ENCODE measurements around the gene OTOR.

DNA sequence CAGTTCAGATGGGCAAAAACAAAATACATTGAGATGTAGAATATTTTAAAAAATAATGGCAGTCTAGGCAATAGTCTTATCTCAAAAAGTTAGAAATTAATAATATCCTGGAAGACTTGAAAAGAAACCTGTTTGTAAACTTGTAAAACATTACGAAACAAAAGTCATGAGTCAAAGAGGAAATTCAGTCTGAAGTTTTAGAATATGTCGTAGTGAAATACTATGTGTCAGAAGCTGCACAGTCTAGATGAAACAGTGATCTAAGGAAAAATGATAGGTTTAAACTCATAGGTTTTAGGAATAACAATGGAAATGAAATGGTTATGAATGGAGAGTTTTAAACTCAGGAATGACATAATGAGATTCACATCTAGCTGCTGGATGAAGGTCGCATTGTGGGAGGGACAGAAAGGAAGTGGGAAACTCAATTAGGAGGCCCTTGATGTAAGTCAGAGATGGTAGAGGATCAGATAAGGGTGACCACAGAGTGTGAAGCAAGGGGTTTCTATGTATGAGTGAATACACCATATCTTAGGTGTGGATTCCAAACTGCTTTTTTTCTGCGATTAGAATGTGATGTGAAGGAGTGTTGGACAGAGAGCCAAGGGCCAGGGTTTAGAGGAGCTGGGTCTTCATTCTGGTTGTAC lies 15.5 kb upstream of the OTOR start:
- TF ChIP-seq, protein P1, sequence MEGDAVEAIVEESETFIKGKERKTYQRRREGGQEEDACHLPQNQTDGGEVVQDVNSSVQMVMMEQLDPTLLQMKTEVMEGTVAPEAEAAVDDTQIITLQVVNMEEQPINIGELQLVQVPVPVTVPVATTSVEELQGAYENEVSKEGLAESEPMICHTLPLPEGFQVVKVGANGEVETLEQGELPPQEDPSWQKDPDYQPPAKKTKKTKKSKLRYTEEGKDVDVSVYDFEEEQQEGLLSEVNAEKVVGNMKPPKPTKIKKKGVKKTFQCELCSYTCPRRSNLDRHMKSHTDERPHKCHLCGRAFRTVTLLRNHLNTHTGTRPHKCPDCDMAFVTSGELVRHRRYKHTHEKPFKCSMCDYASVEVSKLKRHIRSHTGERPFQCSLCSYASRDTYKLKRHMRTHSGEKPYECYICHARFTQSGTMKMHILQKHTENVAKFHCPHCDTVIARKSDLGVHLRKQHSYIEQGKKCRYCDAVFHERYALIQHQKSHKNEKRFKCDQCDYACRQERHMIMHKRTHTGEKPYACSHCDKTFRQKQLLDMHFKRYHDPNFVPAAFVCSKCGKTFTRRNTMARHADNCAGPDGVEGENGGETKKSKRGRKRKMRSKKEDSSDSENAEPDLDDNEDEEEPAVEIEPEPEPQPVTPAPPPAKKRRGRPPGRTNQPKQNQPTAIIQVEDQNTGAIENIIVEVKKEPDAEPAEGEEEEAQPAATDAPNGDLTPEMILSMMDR (IDR thresholded peaks at IDR 0.05), result no peak
- TF ChIP-seq POLR2A (IDR thresholded peaks at IDR 0.05), result no peak

All from heart left ventricle (tissue), 13 donors.